Measurements from ENCODE around the gene CEP170B. TPM values are rescaled to one million over a fixed set of nuclear protein-coding genes. Genes with fewer than 3 reads are reported as not detected.
"Not testable (repeated sequence)": the region's sequence is repeated elsewhere in the genome, so short reads cannot be mapped to it uniquely, and the experiment has no call there.

CEP170B gene
- total RNA-seq, 2 experiments from 2014 or later, result 5.7 to 6.3 TPM

- no peak for DNase-seq
- H3K27me3 Mint-ChIP-seq, result peaks cover 21% of the 10 kb centered on the region
- no peak for ATAC-seq (ENCODE audit: low read depth)
- POLR2A ChIA-PET, result no interaction called here
- H3K9me3 Mint-ChIP-seq, result no peaks in the 10 kb centered on the region
- no peak overlapping the region for H3K4me3 Mint-ChIP-seq
- H3K27ac Mint-ChIP-seq, result no peak overlapping the region
- H3K4me1 Mint-ChIP-seq, result no peaks in the 10 kb centered on the region
- no peaks in the 10 kb centered on the region for H3K36me3 Mint-ChIP-seq
Measured at GRCh38 chr14:104940526-104941150, 75.6 kb downstream of the CEP170B start.

- Mint-ChIP-seq H3K27ac (no peak overlapping the region), H3K4me3 (no peak overlapping the region), H3K9me3 (no peaks in the 10 kb centered on the region), H3K4me1 (no peaks in the 10 kb centered on the region), H3K27me3 (peaks cover 20% of the 10 kb centered on the region), H3K36me3 (no peaks in the 10 kb centered on the region)
- ATAC-seq (ENCODE audit: low read depth), result no peak
- DNase-seq, result no peak
- POLR2A ChIA-PET, result no interaction called here
Measured at GRCh38 chr14:104941508-104942365, 76.7 kb downstream of the CEP170B start.

- no peaks in the 10 kb centered on the region for H3K4me1 Mint-ChIP-seq
- H3K27ac Mint-ChIP-seq, result no peak overlapping the region
- no peak for ATAC-seq (ENCODE audit: low read depth)
- no peak overlapping the region for H3K4me3 Mint-ChIP-seq
- DNase-seq, result no peak
- peaks cover 18% of the 10 kb centered on the region for H3K27me3 Mint-ChIP-seq
- POLR2A ChIA-PET, result no interaction called here
- no peaks in the 10 kb centered on the region for H3K36me3 Mint-ChIP-seq
- no peaks in the 10 kb centered on the region for H3K9me3 Mint-ChIP-seq
Measured at GRCh38 chr14:104942586-104942985, 77.5 kb downstream of the CEP170B start.

- not testable (repeated sequence) for H3K4me1 Mint-ChIP-seq
Measured at GRCh38 chr14:104943216-104944015, 78.3 kb downstream of the CEP170B start.

GRCh38 chr14:104944016-104944308 is 78.9 kb downstream of the CEP170B start:
- DNase-seq; H3K4me1 Mint-ChIP-seq; H3K9me3 Mint-ChIP-seq; ATAC-seq (ENCODE audit: low read depth); H3K4me3 Mint-ChIP-seq; POLR2A ChIA-PET; H3K36me3 Mint-ChIP-seq; H3K27ac Mint-ChIP-seq; H3K27me3 Mint-ChIP-seq: not testable (repeated sequence)

More at GRCh38 chr14:104943216-104944015, 78.3 kb downstream of the CEP170B start:
- H3K36me3 Mint-ChIP-seq; H3K27ac Mint-ChIP-seq; H3K27me3 Mint-ChIP-seq; H3K9me3 Mint-ChIP-seq; DNase-seq; ATAC-seq (ENCODE audit: low read depth); POLR2A ChIA-PET; H3K4me3 Mint-ChIP-seq: not testable (repeated sequence)

- ATAC-seq (ENCODE audit: low read depth); H3K4me1 Mint-ChIP-seq; H3K27me3 Mint-ChIP-seq; DNase-seq; H3K27ac Mint-ChIP-seq; H3K9me3 Mint-ChIP-seq; POLR2A ChIA-PET; H3K4me3 Mint-ChIP-seq; H3K36me3 Mint-ChIP-seq: not testable (repeated sequence)
Measured at GRCh38 chr14:104944436-104945205, 79.6 kb downstream of the CEP170B start.

- H3K36me3 Mint-ChIP-seq; H3K27ac Mint-ChIP-seq; DNase-seq; H3K4me3 Mint-ChIP-seq; H3K27me3 Mint-ChIP-seq; ATAC-seq (ENCODE audit: low read depth); H3K9me3 Mint-ChIP-seq; POLR2A ChIA-PET; H3K4me1 Mint-ChIP-seq: not testable (repeated sequence)
Measured at GRCh38 chr14:104945266-104945665, 80.2 kb downstream of the CEP170B start.

Other genes with a start within 250 kb of the CEP170B start
- gene INF2, start 175.7 kb upstream of the CEP170B start, total RNA-seq, result 100 to 1,000 TPM; 107 to 110 TPM
- 1 to 10 TPM; 2.4 to 2.8 TPM for gene ADSS1, start 141.0 kb upstream of the CEP170B start, total RNA-seq
- 100 to 1,000 TPM; 110 to 126 TPM for gene SIVA1, start 112.1 kb upstream of the CEP170B start, total RNA-seq
- gene AKT1, start 69.5 kb upstream of the CEP170B start, total RNA-seq, result 100 to 1,000 TPM; 178 to 181 TPM
- gene ZBTB42, start 64.2 kb upstream of the CEP170B start, total RNA-seq, result 1 to 10 TPM; 6.7 to 6.9 TPM
- under 1 TPM in 1 of 2 experiments, not detected in 1; 0.06 TPM for gene PLD4, start 59.6 kb downstream of the CEP170B start, total RNA-seq
- under 1 TPM; 0.06 TPM for gene AHNAK2, start 113.1 kb downstream of the CEP170B start, total RNA-seq
- gene CLBA1, start 120.5 kb downstream of the CEP170B start, total RNA-seq, result 1 to 10 TPM; 1.2 TPM
- 10 to 100 TPM; 51.7 to 53.3 TPM for gene CDCA4, start 155.8 kb downstream of the CEP170B start, total RNA-seq
- 10 to 100 TPM; 43.5 to 46.6 TPM for gene GPR132, start 200.2 kb downstream of the CEP170B start, total RNA-seq